IMR-90 (cell line): ENCODE measurements around the gene TFE3.

Experiments
- BHLHE40 ChIP-seq: fragments of 150-350 bp; IDR thresholded peaks from 2 replicates; pipeline ENCODE4 v1.6.1; 2016; ENCODE audit warnings: mild to moderate bottlenecking, low read depth, low read length
- CEBPB ChIP-seq: IDR thresholded peaks from 2 replicates; pipeline ENCODE4 v1.6.1; 2012; ENCODE audit warnings: low read depth, low read length, improper control_type of control experiment
- CHD1 ChIP-seq: IDR thresholded peaks from 2 replicates; pipeline ENCODE4 v1.6.1; 2012; ENCODE audit warnings: low read depth, low read length, improper control_type of control experiment
- CTCF ChIP-seq: conservative IDR thresholded peaks from 2 replicates; pipeline ENCODE4 v1.5.1; 2012; ENCODE audit warnings: mild to moderate bottlenecking, low read depth, low read length, improper control_type of control experiment
- ELK1 ChIP-seq: fragments of 150-350 bp; IDR thresholded peaks from 2 replicates; pipeline ENCODE4 v1.6.1; 2016; ENCODE audit warnings: low read depth, mild to moderate bottlenecking, low read length, moderate library complexity, borderline replicate concordance
- FOS ChIP-seq: fragments of 150-350 bp; IDR thresholded peaks from 2 replicates; pipeline ENCODE4 v1.6.1; 2016; ENCODE audit warnings: low read depth, low read length
- MAFK ChIP-seq: IDR thresholded peaks from 2 replicates; pipeline ENCODE4 v1.6.1; 2012; ENCODE audit warnings: low read depth, low read length, improper control_type of control experiment
- MAZ ChIP-seq: IDR thresholded peaks from 2 replicates; pipeline ENCODE4 v1.6.1; 2012; ENCODE audit warnings: low read depth, mild to moderate bottlenecking, low read length, improper control_type of control experiment, moderate library complexity, borderline replicate concordance
- MXI1 ChIP-seq: IDR thresholded peaks from 2 replicates; pipeline ENCODE4 v1.6.1; 2012; ENCODE audit warnings: low read depth, mild to moderate bottlenecking, low read length, moderate library complexity, borderline replicate concordance
- POLR2A ChIP-seq: IDR thresholded peaks from 2 replicates; pipeline ENCODE4 v1.6.1; 2012; ENCODE audit warnings: mild to moderate bottlenecking, low read depth, low read length
- RAD21 ChIP-seq: IDR thresholded peaks from 2 replicates; pipeline ENCODE4 v1.6.1; 2012; ENCODE audit warnings: low read length, improper control_type of control experiment
- SMC3 ChIP-seq: fragments of 150-350 bp; IDR thresholded peaks from 2 replicates; pipeline ENCODE4 v1.6.1; 2016; ENCODE audit warnings: low read depth, mild to moderate bottlenecking, antibody characterized with exemption, low read length, moderate library complexity

- no peak for TF ChIP-seq CTCF
- TF ChIP-seq ELK1 = no peak
- TF ChIP-seq FOS = no peak
- no peak for TF ChIP-seq RAD21
- no peak for TF ChIP-seq CEBPB
- TF ChIP-seq POLR2A = no peak
- no peak for TF ChIP-seq SMC3
- TF ChIP-seq MXI1 = no peak
- TF ChIP-seq MAZ = no peak
- TF ChIP-seq BHLHE40 = no peak
- TF ChIP-seq CHD1 = no peak
- no peak for TF ChIP-seq MAFK
Measured at GRCh38 chrX:49089553-49089952, 46.4 kb upstream of the TFE3 start.
